ENCODE data around the gene C3orf33.
A peak's percentile ranks its signal among the peaks of the same experiment; 100 is the strongest.
"Not testable (repeated sequence)": the region's sequence is repeated elsewhere in the genome, so short reads cannot be mapped to it uniquely, and the experiment has no call there.

C3orf33 gene

GRCh38 chr3:155805802-155806618, at the start of gene C3orf33:
TSS of gene C3orf33 (minus strand) at chr3:155806278. CDS start at chr3:155806252, 26 bp downstream.
- Mint-ChIP-seq H3K4me3 (peak within 1 kb of the TSS; percentile 85), H3K27ac (peak within 1 kb of the TSS; percentile 81), H3K27me3 (peaks cover 9% of the 10 kb centered on the region), H3K4me1 (peaks cover 11% of the 10 kb centered on the region), H3K9me3 (no peaks in the 10 kb centered on the region), H3K36me3 (ENCODE audit: low read depth) (peaks cover 7% of the 10 kb centered on the region)
- ATAC-seq (peak; percentile 97), DNase-seq (peak; percentile 82)

- DNase-seq = peak; percentile 98
- H3K4me1 Mint-ChIP-seq = peaks cover 36% of the 10 kb centered on the region
Measured at GRCh38 chr3:155854141-155854940, 48.3 kb upstream of the C3orf33 start, which contains the start of gene SLC33A1. TSS of gene SLC33A1 (minus strand) at chr3:155854427. CDS start at chr3:155853997, 430 bp downstream.

GRCh38 chr3:155853214-155854140, 47.4 kb upstream of the C3orf33 start:
- ATAC-seq (peak; percentile 4), DNase-seq (peak; percentile 38)
- Mint-ChIP-seq H3K9me3 (no peaks in the 10 kb centered on the region), H3K27ac (peak overlapping the region; percentile 99), H3K4me3 (peak overlapping the region; percentile 92), H3K27me3 (peaks cover 3% of the 10 kb centered on the region), H3K36me3 (ENCODE audit: low read depth) (peaks cover 37% of the 10 kb centered on the region), H3K4me1 (peaks cover 40% of the 10 kb centered on the region)

More at GRCh38 chr3:155854141-155854940, 48.3 kb upstream of the C3orf33 start, which contains the start of gene SLC33A1:
- H3K4me3 Mint-ChIP-seq = peak within 1 kb of the TSS; percentile 92
- ATAC-seq = peak; percentile 96
- peaks cover 33% of the 10 kb centered on the region for H3K36me3 Mint-ChIP-seq (ENCODE audit: low read depth)
- no peaks in the 10 kb centered on the region for H3K9me3 Mint-ChIP-seq
- H3K27me3 Mint-ChIP-seq = peaks cover 3% of the 10 kb centered on the region
- peak within 1 kb of the TSS; percentile 99 for H3K27ac Mint-ChIP-seq

- peak overlapping the region; percentile 99 for H3K27ac Mint-ChIP-seq
- ATAC-seq = no peak
- H3K27me3 Mint-ChIP-seq = peaks cover 3% of the 10 kb centered on the region
- H3K36me3 Mint-ChIP-seq (ENCODE audit: low read depth) = peaks cover 44% of the 10 kb centered on the region
- peaks cover 47% of the 10 kb centered on the region for H3K4me1 Mint-ChIP-seq
- peak overlapping the region; percentile 92 for H3K4me3 Mint-ChIP-seq
- DNase-seq = no peak
- H3K9me3 Mint-ChIP-seq = no peaks in the 10 kb centered on the region
Measured at GRCh38 chr3:155852341-155852740, 46.3 kb upstream of the C3orf33 start.

- not testable (repeated sequence) for H3K9me3 Mint-ChIP-seq, H3K27ac Mint-ChIP-seq, H3K27me3 Mint-ChIP-seq, DNase-seq, ATAC-seq
- Mint-ChIP-seq H3K4me1 (peaks cover 61% of the 10 kb centered on the region), H3K4me3 (peak overlapping the region; percentile 29), H3K36me3 (ENCODE audit: low read depth) (peaks cover 48% of the 10 kb centered on the region)
Measured at GRCh38 chr3:155849404-155849803, 43.3 kb upstream of the C3orf33 start.

GRCh38 chr3:155847993-155848392, 41.9 kb upstream of the C3orf33 start:
- H3K4me3 Mint-ChIP-seq = no peak overlapping the region
- H3K36me3 Mint-ChIP-seq (ENCODE audit: low read depth) = peaks cover 45% of the 10 kb centered on the region
- no peak overlapping the region for H3K27ac Mint-ChIP-seq
- no peaks in the 10 kb centered on the region for H3K27me3 Mint-ChIP-seq
- no peak for ATAC-seq
- H3K9me3 Mint-ChIP-seq = no peaks in the 10 kb centered on the region
- H3K4me1 Mint-ChIP-seq = peaks cover 69% of the 10 kb centered on the region
- no peak for DNase-seq

- peaks cover 53% of the 10 kb centered on the region for H3K4me1 Mint-ChIP-seq
- H3K27ac Mint-ChIP-seq = no peak overlapping the region
- no peaks in the 10 kb centered on the region for H3K9me3 Mint-ChIP-seq
- no peak for DNase-seq
- ATAC-seq = no peak
- H3K36me3 Mint-ChIP-seq (ENCODE audit: low read depth) = peaks cover 30% of the 10 kb centered on the region
- peak overlapping the region; percentile 41 for H3K4me3 Mint-ChIP-seq
- no peaks in the 10 kb centered on the region for H3K27me3 Mint-ChIP-seq
Measured at GRCh38 chr3:155846119-155846518, 40.0 kb upstream of the C3orf33 start.

- peaks cover 20% of the 10 kb centered on the region for H3K36me3 Mint-ChIP-seq (ENCODE audit: low read depth)
- peaks cover 40% of the 10 kb centered on the region for H3K4me1 Mint-ChIP-seq
- H3K27me3 Mint-ChIP-seq = no peaks in the 10 kb centered on the region
- H3K27ac Mint-ChIP-seq = no peak overlapping the region
- no peak overlapping the region for H3K4me3 Mint-ChIP-seq
- ATAC-seq (no peak), DNase-seq (no peak)
- H3K9me3 Mint-ChIP-seq = no peaks in the 10 kb centered on the region
Measured at GRCh38 chr3:155843569-155843968, 37.5 kb upstream of the C3orf33 start.

- Mint-ChIP-seq H3K27me3 (no peaks in the 10 kb centered on the region), H3K36me3 (ENCODE audit: low read depth) (peaks cover 14% of the 10 kb centered on the region), H3K9me3 (no peaks in the 10 kb centered on the region), H3K4me3 (no peak overlapping the region), H3K4me1 (peaks cover 3% of the 10 kb centered on the region), H3K27ac (no peak overlapping the region)
- DNase-seq = no peak
- ATAC-seq = peak; percentile 33
Measured at GRCh38 chr3:155835341-155836071, 29.4 kb upstream of the C3orf33 start.

- not testable (repeated sequence) for ATAC-seq
Measured at GRCh38 chr3:155828490-155829098, 22.5 kb upstream of the C3orf33 start.

GRCh38 chr3:155815030-155815545, 9.0 kb upstream of the C3orf33 start:
- Mint-ChIP-seq H3K36me3 (ENCODE audit: low read depth) (peaks cover 2% of the 10 kb centered on the region), H3K27ac (no peak overlapping the region), H3K4me1 (no peaks in the 10 kb centered on the region), H3K27me3 (peaks cover 3% of the 10 kb centered on the region), H3K9me3 (no peaks in the 10 kb centered on the region), H3K4me3 (no peak overlapping the region)
- no peak for ATAC-seq
- no peak for DNase-seq

More at GRCh38 chr3:155828490-155829098, 22.5 kb upstream of the C3orf33 start:
- not testable (repeated sequence) for H3K4me1 Mint-ChIP-seq, DNase-seq, H3K27me3 Mint-ChIP-seq, H3K27ac Mint-ChIP-seq, H3K9me3 Mint-ChIP-seq, H3K4me3 Mint-ChIP-seq
- peaks cover 13% of the 10 kb centered on the region for H3K36me3 Mint-ChIP-seq (ENCODE audit: low read depth)

- not testable (repeated sequence) for H3K36me3 Mint-ChIP-seq (ENCODE audit: low read depth); H3K9me3 Mint-ChIP-seq
Measured at GRCh38 chr3:155813224-155813623, 7.1 kb upstream of the C3orf33 start.

GRCh38 chr3:155809181-155809580, 3.1 kb upstream of the C3orf33 start:
- no peak for ATAC-seq
- Mint-ChIP-seq H3K36me3 (ENCODE audit: low read depth) (peaks cover 1% of the 10 kb centered on the region), H3K27ac (no peak overlapping the region), H3K4me3 (no peak overlapping the region), H3K27me3 (peaks cover 9% of the 10 kb centered on the region), H3K4me1 (peaks cover 11% of the 10 kb centered on the region), H3K9me3 (no peaks in the 10 kb centered on the region)
- no peak for DNase-seq

More at GRCh38 chr3:155813224-155813623, 7.1 kb upstream of the C3orf33 start:
- H3K27me3 Mint-ChIP-seq, H3K4me3 Mint-ChIP-seq, ATAC-seq, H3K4me1 Mint-ChIP-seq, DNase-seq, H3K27ac Mint-ChIP-seq: not testable (repeated sequence)
